RWPE2 (cell line): ENCODE measurements around the gene MCCD1.

Experiments used
- ATAC-seq: fragments of 200-7000 bp; cut with Tn5 transposase; 3 replicates; pipeline ENCODE4 v1.9.1; 2021; ENCODE audit warnings: low read depth
- DNase-seq: peaks from one replicate; pipeline ENCODE4 v3.0.0-alpha.2; 2020; ENCODE audit warnings: low spot score
- H3K27ac ChIP-seq: fragments of 450-650 bp; 2 replicates; pipeline ENCODE4 v1.5.1; 2017; ENCODE audit warnings: mild to moderate bottlenecking; ENCODE audit not compliant: poor library complexity, severe bottlenecking
- H3K27me3 ChIP-seq: fragments of 250-450 bp; sonication (Bioruptor Pico); 2 replicates; pipeline ENCODE4 v1.5.1; 2021; ENCODE audit warnings: mild to moderate bottlenecking, moderate library complexity; ENCODE audit not compliant: insufficient read depth, poor library complexity, severe bottlenecking
- H3K36me3 ChIP-seq: fragments of 250-450 bp; sonication (Bioruptor Pico); 2 replicates; pipeline ENCODE4 v1.5.1; 2020; ENCODE audit warnings: low read depth, mild to moderate bottlenecking, moderate library complexity
- H3K4me1 ChIP-seq: fragments of 250-450 bp; sonication (Bioruptor Pico); 2 replicates; pipeline ENCODE4 v1.5.1; 2021; ENCODE audit warnings: mild to moderate bottlenecking, moderate library complexity; ENCODE audit not compliant: insufficient read depth, poor library complexity, severe bottlenecking
- H3K4me3 ChIP-seq: fragments of 250-450 bp; sonication (Bioruptor Pico); 2 replicates; pipeline ENCODE4 v1.5.1; 2021; ENCODE audit warnings: mild to moderate bottlenecking, moderate library complexity; ENCODE audit not compliant: severe bottlenecking
- H3K9me3 ChIP-seq: fragments of 250-450 bp; sonication (Bioruptor Pico); 2 replicates; pipeline ENCODE4 v1.5.1; 2021; ENCODE audit warnings: mild to moderate bottlenecking, moderate library complexity; ENCODE audit not compliant: severe bottlenecking
- TF ChIP-seq, protein P1 (sequence below): fragments of 450-650 bp; IDR thresholded peaks from one replicate; pipeline ENCODE4 v1.5.1; 2017; ENCODE audit warnings: mild to moderate bottlenecking, moderate library complexity; ENCODE audit not compliant: poor library complexity, severe bottlenecking

The MCCD1 gene

DNA sequence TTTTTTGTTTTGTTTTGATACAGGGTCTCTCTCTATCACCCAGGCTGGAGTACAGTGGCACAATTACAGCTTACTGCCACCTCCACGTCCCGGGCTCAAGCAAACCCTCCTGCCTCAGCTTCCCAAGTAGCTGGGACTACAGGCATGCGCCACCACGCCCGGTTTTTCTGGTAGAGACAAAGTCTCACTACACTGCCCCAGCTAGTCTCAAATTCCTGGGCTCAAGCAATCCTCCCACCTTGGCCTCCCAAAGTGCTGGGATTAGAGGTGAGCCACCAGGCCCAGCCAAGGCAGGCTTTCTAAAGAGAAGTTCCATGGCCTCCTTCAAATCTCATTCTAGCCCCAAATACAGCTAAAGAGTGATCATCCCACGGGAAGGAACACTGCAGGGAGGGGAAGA lies 5.2 kb downstream of the MCCD1 start:
- H3K27ac ChIP-seq, result no peak overlapping the region
- no peaks in the 10 kb centered on the region for H3K9me3 ChIP-seq
- DNase-seq, result no peak
- ATAC-seq, result no peak
- H3K27me3 ChIP-seq, result no peaks in the 10 kb centered on the region
- peaks cover 90% of the 10 kb centered on the region for H3K36me3 ChIP-seq
- H3K4me1 ChIP-seq, result no peaks in the 10 kb centered on the region
- no peak overlapping the region for H3K4me3 ChIP-seq
- TF ChIP-seq, protein P1, sequence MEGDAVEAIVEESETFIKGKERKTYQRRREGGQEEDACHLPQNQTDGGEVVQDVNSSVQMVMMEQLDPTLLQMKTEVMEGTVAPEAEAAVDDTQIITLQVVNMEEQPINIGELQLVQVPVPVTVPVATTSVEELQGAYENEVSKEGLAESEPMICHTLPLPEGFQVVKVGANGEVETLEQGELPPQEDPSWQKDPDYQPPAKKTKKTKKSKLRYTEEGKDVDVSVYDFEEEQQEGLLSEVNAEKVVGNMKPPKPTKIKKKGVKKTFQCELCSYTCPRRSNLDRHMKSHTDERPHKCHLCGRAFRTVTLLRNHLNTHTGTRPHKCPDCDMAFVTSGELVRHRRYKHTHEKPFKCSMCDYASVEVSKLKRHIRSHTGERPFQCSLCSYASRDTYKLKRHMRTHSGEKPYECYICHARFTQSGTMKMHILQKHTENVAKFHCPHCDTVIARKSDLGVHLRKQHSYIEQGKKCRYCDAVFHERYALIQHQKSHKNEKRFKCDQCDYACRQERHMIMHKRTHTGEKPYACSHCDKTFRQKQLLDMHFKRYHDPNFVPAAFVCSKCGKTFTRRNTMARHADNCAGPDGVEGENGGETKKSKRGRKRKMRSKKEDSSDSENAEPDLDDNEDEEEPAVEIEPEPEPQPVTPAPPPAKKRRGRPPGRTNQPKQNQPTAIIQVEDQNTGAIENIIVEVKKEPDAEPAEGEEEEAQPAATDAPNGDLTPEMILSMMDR, result no peak

- Histone ChIP-seq H3K27me3 (no peaks in the 10 kb centered on the region), H3K4me1 (peaks cover 5% of the 10 kb centered on the region), H3K27ac (no peak overlapping the region), H3K36me3 (peaks cover 96% of the 10 kb centered on the region), H3K9me3 (no peaks in the 10 kb centered on the region), H3K4me3 (no peak overlapping the region)
- TF ChIP-seq, protein P1, result no peak
- ATAC-seq (no peak), DNase-seq (no peak)
These were observed 5.8 kb downstream of the MCCD1 start for GRCh38 chr6:31534521-31535040.

GRCh38 chr6:31535538-31536324 lies 7.0 kb downstream of the MCCD1 start:
- H3K9me3 ChIP-seq, result no peaks in the 10 kb centered on the region
- no peak overlapping the region for H3K4me3 ChIP-seq
- DNase-seq (no peak), ATAC-seq (no peak)
- H3K27ac ChIP-seq, result no peak overlapping the region
- H3K4me1 ChIP-seq, result peaks cover 12% of the 10 kb centered on the region
- TF ChIP-seq, protein P1, result no peak
- peaks cover 99% of the 10 kb centered on the region for H3K36me3 ChIP-seq
- H3K27me3 ChIP-seq, result no peaks in the 10 kb centered on the region

DNA sequence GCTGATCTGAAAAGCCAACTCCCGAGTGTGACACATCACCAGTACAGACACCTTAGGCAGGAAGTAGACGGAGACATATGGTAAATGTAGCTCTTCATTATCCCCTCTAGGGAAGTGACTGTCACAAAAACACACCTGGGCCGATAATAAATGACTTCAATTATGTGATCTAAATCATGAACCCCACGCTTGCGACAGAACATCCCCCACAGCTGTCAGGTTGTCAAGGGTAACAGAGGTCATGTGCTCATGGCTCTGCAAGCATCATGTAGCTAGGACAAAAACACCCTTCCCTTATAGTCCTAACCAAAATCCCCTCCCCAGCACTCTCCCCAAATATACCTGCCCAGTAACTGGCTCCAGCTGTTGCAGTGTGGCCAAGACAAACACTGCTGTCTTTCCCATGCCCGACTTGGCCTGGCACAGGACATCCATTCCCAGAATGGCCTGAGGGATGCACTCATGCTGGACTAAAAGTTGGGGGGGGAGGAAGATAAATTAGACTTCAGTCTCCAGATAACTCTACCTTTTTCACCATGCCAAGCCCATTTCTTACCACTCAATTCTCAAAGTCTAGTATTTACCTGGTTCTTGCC lies 10.1 kb downstream of the MCCD1 start:
- DNase-seq (no peak), ATAC-seq (no peak)
- TF ChIP-seq, protein P1, result no peak
- H3K4me1 ChIP-seq, result peaks cover 12% of the 10 kb centered on the region
- H3K9me3 ChIP-seq, result no peaks in the 10 kb centered on the region
- H3K27ac ChIP-seq, result no peak overlapping the region
- H3K4me3 ChIP-seq, result no peak overlapping the region
- no peaks in the 10 kb centered on the region for H3K27me3 ChIP-seq
- H3K36me3 ChIP-seq, result peaks cover 82% of the 10 kb centered on the region
